Kidney (tissue), 14 donors: ENCODE data around the gene SYT13. TPM values are rescaled to one million over a fixed set of nuclear protein-coding genes. Genes with fewer than 3 reads are reported as not detected.

ENCODE experiments used
- DNase-seq, 5 donors: peaks; one replicate each; pipeline ENCODE4 v3.0.0-alpha.2; 2013 to 2020
- FAIRE-seq: peaks from 2 replicates; lab custom pipeline; 2012; peaks lifted over from hg19 to GRCh38; lab: Jason Lieb, UNC
- H3K27ac ChIP-seq, 2 donors: one replicate each; pipeline ENCODE4 v1.7.0; 2013; ENCODE audit warnings: low read depth in 2 of 2, low read length in 2 of 2, inconsistent platforms in 1 of 2
- H3K27me3 ChIP-seq: one replicate; pipeline ENCODE4 v1.7.1; 2013; ENCODE audit warnings: low read length, inconsistent platforms; ENCODE audit not compliant: control insufficient read depth, insufficient read depth
- H3K36me3 ChIP-seq, 3 donors: one replicate each; pipeline versions ENCODE4 v1.7.0 to v1.7.1; 2013; ENCODE audit warnings: low read length in 3 of 3, control low read depth in 1 of 3, inconsistent platforms in 1 of 3; ENCODE audit not compliant: insufficient read depth in 3 of 3, control insufficient read depth in 2 of 3
- H3K4me1 ChIP-seq, 3 donors: one replicate each; pipeline versions ENCODE4 v1.7.0 to v1.7.1; 2013; ENCODE audit warnings: low read length in 3 of 3, inconsistent platforms in 1 of 3, low read depth in 1 of 3; ENCODE audit not compliant: control insufficient read depth in 2 of 3, insufficient read depth in 2 of 3
- H3K4me3 ChIP-seq, 3 donors: one replicate each; pipeline versions ENCODE4 v1.7.0 to v1.8.1; 2013; ENCODE audit warnings: low read length in 3 of 3, control low read depth in 1 of 3, inconsistent platforms in 1 of 3
- H3K9ac ChIP-seq, 3 donors: one replicate each; pipeline versions ENCODE4 v1.7.0 to v1.7.1; 2013; ENCODE audit warnings: low read length in 3 of 3, control low read depth in 1 of 3, inconsistent platforms in 1 of 3
- H3K9me3 ChIP-seq, 3 donors: one replicate each; pipeline versions ENCODE4 v1.7.0 to v1.7.1; 2013; ENCODE audit warnings: low read length in 3 of 3, control low read depth in 1 of 3, inconsistent platforms in 1 of 3; ENCODE audit not compliant: control insufficient read depth in 2 of 3, insufficient read depth in 1 of 3
- intact Hi-C: fragments of 100-400 bp; cut with DNase I; formaldehyde crosslinking; loops from one replicate; pipeline ENCODE4 v1.11.1; 2022
- polyA plus RNA-seq: library from polyadenylated mRNA; stranded (reverse); fragments of 350-450 nt; fragmentation: Illumina TruSeq; extraction: RNeasy Lipid Tissue Mini Kit (QIAGEN cat#74804); gene quantifications from one replicate; pipeline ENCODE4 v1.2.3, GENCODE V29; 2014; ENCODE audit warnings: low read depth, low replicate concordance; ENCODE audit not compliant: insufficient read depth
- total RNA-seq: library from RNA; stranded (reverse); fragmentation: NEBNext Ultra II Directional; extraction: Animal tissue kit (Norgen Biotek cat#: 25700); gene quantifications from one replicate; pipeline ENCODE4 v1.2.1, GENCODE V29; 2021
- TF ChIP-seq, protein P1 (sequence below): IDR thresholded peaks from 3 replicates; pipeline ENCODE4 v1.5.1; 2012; ENCODE audit warnings: mild to moderate bottlenecking, moderate library complexity, borderline replicate concordance; ENCODE audit not compliant: insufficient read depth; ENCODE audit errors: extremely low read depth
- donor health status: control.
- donor health status: control.
- donor health status: control.
- donor health status: control.
- donor health status: control.
- donor health status: DM: yes; HTN: yes; CAD: no.
- donor health status: Normal renal cell carcinoma (clear cell type).

SYT13 gene
- total and polyA plus RNA-seq, 2 donors from 2014 or later, result 6.8 to 16.4 TPM

GRCh38 chr11:45316258-45316657, 30.1 kb upstream of the SYT13 start:
- Histone ChIP-seq H3K4me3 (no peak overlapping the region), H3K36me3 (no peaks in the 10 kb centered on the region), H3K9ac (no peak overlapping the region), H3K27me3 (no peaks in the 10 kb centered on the region), H3K27ac (no peak overlapping the region), H3K4me1 (no peaks in the 10 kb centered on the region), H3K9me3 (no peaks in the 10 kb centered on the region)
- no peak for FAIRE-seq
- no peak for DNase-seq
- TF ChIP-seq, protein P1, sequence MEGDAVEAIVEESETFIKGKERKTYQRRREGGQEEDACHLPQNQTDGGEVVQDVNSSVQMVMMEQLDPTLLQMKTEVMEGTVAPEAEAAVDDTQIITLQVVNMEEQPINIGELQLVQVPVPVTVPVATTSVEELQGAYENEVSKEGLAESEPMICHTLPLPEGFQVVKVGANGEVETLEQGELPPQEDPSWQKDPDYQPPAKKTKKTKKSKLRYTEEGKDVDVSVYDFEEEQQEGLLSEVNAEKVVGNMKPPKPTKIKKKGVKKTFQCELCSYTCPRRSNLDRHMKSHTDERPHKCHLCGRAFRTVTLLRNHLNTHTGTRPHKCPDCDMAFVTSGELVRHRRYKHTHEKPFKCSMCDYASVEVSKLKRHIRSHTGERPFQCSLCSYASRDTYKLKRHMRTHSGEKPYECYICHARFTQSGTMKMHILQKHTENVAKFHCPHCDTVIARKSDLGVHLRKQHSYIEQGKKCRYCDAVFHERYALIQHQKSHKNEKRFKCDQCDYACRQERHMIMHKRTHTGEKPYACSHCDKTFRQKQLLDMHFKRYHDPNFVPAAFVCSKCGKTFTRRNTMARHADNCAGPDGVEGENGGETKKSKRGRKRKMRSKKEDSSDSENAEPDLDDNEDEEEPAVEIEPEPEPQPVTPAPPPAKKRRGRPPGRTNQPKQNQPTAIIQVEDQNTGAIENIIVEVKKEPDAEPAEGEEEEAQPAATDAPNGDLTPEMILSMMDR, result no peak
- intact Hi-C loops, result no loop called here

DNA sequence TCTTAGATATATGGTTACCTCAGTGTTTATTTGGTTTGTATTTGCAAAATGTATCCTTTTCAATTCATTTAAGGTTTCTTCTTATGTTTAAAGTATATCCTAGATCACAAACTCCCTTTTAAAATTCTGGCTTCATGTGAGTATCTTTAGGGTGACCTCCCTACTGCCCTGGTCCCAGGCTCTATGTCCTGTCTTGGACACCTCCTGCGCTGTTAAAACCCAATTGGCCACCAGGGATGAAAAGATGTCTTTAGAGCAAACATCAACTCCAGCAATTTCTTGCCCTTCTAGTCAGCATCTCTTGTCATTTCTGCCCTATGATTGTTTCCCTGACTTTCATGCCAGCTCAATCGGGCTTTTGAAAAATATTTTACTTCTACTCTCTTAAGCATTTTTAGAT, 28.8 kb upstream of the SYT13 start:
- Histone ChIP-seq H3K27ac (no peak overlapping the region), H3K9me3 (no peaks in the 10 kb centered on the region), H3K27me3 (no peaks in the 10 kb centered on the region), H3K4me3 (no peak overlapping the region), H3K36me3 (no peaks in the 10 kb centered on the region), H3K9ac (no peak overlapping the region), H3K4me1 (no peaks in the 10 kb centered on the region)
- TF ChIP-seq, protein P1, result no peak
- intact Hi-C loops, result no loop called here
- FAIRE-seq (no peak), DNase-seq (no peak)

GRCh38 chr11:45313171-45313865, 27.2 kb upstream of the SYT13 start:
- intact Hi-C loops, result no loop called here
- Histone ChIP-seq H3K27ac (no peak overlapping the region), H3K27me3 (no peaks in the 10 kb centered on the region), H3K9ac (no peak overlapping the region), H3K4me1 (no peaks in the 10 kb centered on the region), H3K36me3 (no peaks in the 10 kb centered on the region), H3K4me3 (no peak overlapping the region), H3K9me3 (no peaks in the 10 kb centered on the region)
- DNase-seq (no peak), FAIRE-seq (no peak)
- TF ChIP-seq, protein P1, result no peak
